GM15510 (cell line): Measurements from ENCODE around the gene TMEM204.

Source experiments
- POLR2A ChIP-seq: IDR thresholded peaks from 3 replicates; pipeline ENCODE4 v1.6.1; 2011; ENCODE audit warnings: borderline replicate concordance; ENCODE audit not compliant: insufficient read length; ENCODE audit errors: extremely low read depth

The TMEM204 gene

GRCh38 chr16:1601031-1601430, 67.6 kb downstream of the TMEM204 start:
- TF ChIP-seq POLR2A, result no peak

- no peak for TF ChIP-seq POLR2A
These were observed 68.0 kb downstream of the TMEM204 start for GRCh38 chr16:1601489-1601888.

- no peak for TF ChIP-seq POLR2A
These were observed 68.8 kb downstream of the TMEM204 start for GRCh38 chr16:1602285-1602684.
